ENCODE measurements around the gene NXF1.
A peak's percentile ranks its signal among the peaks of the same experiment; 100 is the strongest.

NXF1 gene

DNA sequence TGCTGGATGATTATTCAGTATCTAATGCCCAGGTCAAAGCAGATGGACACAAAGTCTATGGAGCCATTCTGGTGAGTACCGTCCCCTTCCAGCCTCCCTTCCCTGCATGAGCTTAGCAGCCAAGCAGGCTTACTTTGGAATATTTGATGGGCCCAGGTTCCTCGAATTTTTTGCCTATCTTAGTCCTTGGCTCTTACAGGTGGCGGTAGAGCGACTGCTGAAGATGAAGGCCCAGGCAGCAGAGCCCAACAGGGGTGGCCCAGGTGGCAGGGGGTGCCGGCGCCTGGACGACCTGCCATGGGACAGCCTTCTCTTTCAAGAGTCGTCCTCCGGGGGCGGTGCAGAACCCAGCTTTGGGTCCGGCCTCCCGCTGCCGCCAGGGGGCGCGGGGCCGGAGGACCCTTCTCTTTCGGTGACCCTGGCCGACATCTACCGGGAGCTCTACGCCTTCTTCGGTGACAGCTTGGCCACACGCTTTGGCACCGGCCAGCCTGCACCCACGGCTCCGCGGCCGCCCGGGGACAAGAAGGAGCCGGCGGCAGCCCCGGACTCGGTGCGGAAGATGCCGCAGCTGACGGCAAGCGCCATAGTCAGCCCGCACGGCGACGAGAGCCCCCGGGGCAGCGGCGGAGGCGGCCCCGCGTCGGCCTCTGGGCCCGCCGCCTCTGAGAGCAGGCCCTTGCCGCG, 18.8 kb downstream of the NXF1 start:
- H2BK5ac ChIP-seq (ENCODE audit: low read depth, low read length, poor library complexity, severe bottlenecking), result peak overlapping the region; percentile 40
- no peak overlapping the region for H2BK12ac ChIP-seq (ENCODE audit: low read length in 2 of 2)
- H3K23ac ChIP-seq (ENCODE audit: low read length in 2 of 2), result no peak overlapping the region
- peak; percentile 88 for DNase-seq
- peak overlapping the region; percentile 52 for H3K27ac ChIP-seq (ENCODE audit: low read length, poor library complexity, severe bottlenecking)
- no peaks in the 10 kb centered on the region for H3K9me3 ChIP-seq (ENCODE audit: control insufficient read depth, low read length)
- H2BK15ac ChIP-seq (ENCODE audit: low read depth, poor library complexity, severe bottlenecking), result peak overlapping the region; percentile 89
- H2AFZ ChIP-seq (ENCODE audit: low read depth, low read length), result peak overlapping the region; percentile 83
- H3K4ac ChIP-seq (ENCODE audit: low read depth in 1 of 2, low read length in 2 of 2), result peak overlapping the region in 1 of 2 experiments; percentile 69
- peaks cover 38 to 48% of the 10 kb centered on the region in 2 experiments for H3K36me3 ChIP-seq (ENCODE audit: control insufficient read depth in 1 of 2, insufficient read depth in 2 of 2, low read depth in 1 of 2, low read length in 2 of 2)
- H3K27me3 ChIP-seq (ENCODE audit: control insufficient read depth in 1 of 2, insufficient read depth in 1 of 2, low read length in 2 of 2), result no peaks in the 10 kb centered on the region
- peak overlapping the region; percentile 59 for H4K8ac ChIP-seq (ENCODE audit: low read length)
- 3% methylated on average over 43 of the region's 51 CpGs for WGBS
- H3K4me2 ChIP-seq (ENCODE audit: low read length, poor library complexity, severe bottlenecking), result peak overlapping the region; percentile 99
- H3K4me3 ChIP-seq (ENCODE audit: insufficient read depth in 1 of 2, low read depth in 1 of 2, low read length in 2 of 2), result peak overlapping the region; percentile 90 to 92
- peaks cover 16% of the 10 kb centered on the region for H3K4me1 ChIP-seq (ENCODE audit: control insufficient read depth, insufficient read depth, low read depth, low read length)
- no peak overlapping the region for H2AK5ac ChIP-seq (ENCODE audit: low read length, severe bottlenecking)
- H3K9ac ChIP-seq (ENCODE audit: low read length), result peak overlapping the region; percentile 91
- H3K79me1 ChIP-seq (replicated peaks; ENCODE audit: low read length, poor library complexity, severe bottlenecking), result peaks cover 10% of the 10 kb centered on the region
- no peak overlapping the region for H3K14ac ChIP-seq (ENCODE audit: low read length in 2 of 2)
- H2BK120ac ChIP-seq (ENCODE audit: low read depth, low read length), result peak overlapping the region; percentile 55
- peak overlapping the region; percentile 75 to 86 for H3K18ac ChIP-seq (ENCODE audit: low read depth in 1 of 2, low read length in 2 of 2)
- peak overlapping the region; percentile 31 for H4K91ac ChIP-seq (ENCODE audit: low read length)

DNA sequence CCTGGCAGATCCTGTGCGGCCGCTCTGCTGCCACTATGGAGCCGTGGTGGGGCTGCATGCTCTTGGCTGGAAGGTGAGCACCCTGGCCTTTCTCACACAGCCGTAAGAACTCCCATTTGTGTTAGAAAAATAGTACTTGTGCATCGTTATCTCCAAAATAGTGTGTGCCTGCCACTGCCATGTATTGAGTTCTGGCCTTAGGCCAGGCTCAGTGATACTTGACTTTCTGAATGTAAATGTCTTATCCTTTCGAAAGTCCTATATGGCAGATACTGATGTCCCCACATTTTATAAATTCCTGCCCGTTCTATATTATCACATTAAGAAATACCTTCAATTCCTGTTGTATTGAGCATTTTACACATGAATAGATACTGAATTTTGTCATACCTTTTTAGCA, 22.5 kb downstream of the NXF1 start:
- Histone ChIP-seq H3K9ac (ENCODE audit: low read length) (no peak overlapping the region), H3K36me3 (ENCODE audit: control insufficient read depth in 1 of 2, insufficient read depth in 2 of 2, low read depth in 1 of 2, low read length in 2 of 2) (peaks cover 34 to 45% of the 10 kb centered on the region in 2 experiments), H3K14ac (ENCODE audit: low read length in 2 of 2) (no peak overlapping the region), H3K27ac (ENCODE audit: low read length, poor library complexity, severe bottlenecking) (no peak overlapping the region), H3K9me3 (ENCODE audit: control insufficient read depth, low read length) (no peaks in the 10 kb centered on the region), H2BK5ac (ENCODE audit: low read depth, low read length, poor library complexity, severe bottlenecking) (no peak overlapping the region), H2BK15ac (ENCODE audit: low read depth, poor library complexity, severe bottlenecking) (no peak overlapping the region), H3K4ac (ENCODE audit: low read depth in 1 of 2, low read length in 2 of 2) (no peak overlapping the region), H2AFZ (ENCODE audit: low read depth, low read length) (no peak overlapping the region), H3K4me2 (ENCODE audit: low read length, poor library complexity, severe bottlenecking) (no peak overlapping the region), H3K18ac (ENCODE audit: low read depth in 1 of 2, low read length in 2 of 2) (no peak overlapping the region), H3K23ac (ENCODE audit: low read length in 2 of 2) (no peak overlapping the region), H3K4me3 (ENCODE audit: insufficient read depth in 1 of 2, low read depth in 1 of 2, low read length in 2 of 2) (no peak overlapping the region), H3K4me1 (ENCODE audit: control insufficient read depth, insufficient read depth, low read depth, low read length) (peaks cover 4% of the 10 kb centered on the region), H2BK120ac (ENCODE audit: low read depth, low read length) (no peak overlapping the region), H3K79me1 (replicated peaks; ENCODE audit: low read length, poor library complexity, severe bottlenecking) (peaks cover 15% of the 10 kb centered on the region), H4K8ac (ENCODE audit: low read length) (no peak overlapping the region), H3K27me3 (ENCODE audit: control insufficient read depth in 1 of 2, insufficient read depth in 1 of 2, low read length in 2 of 2) (no peaks in the 10 kb centered on the region), H2AK5ac (ENCODE audit: low read length, severe bottlenecking) (no peak overlapping the region), H2BK12ac (ENCODE audit: low read length in 2 of 2) (no peak overlapping the region), H4K91ac (ENCODE audit: low read length) (no peak overlapping the region)
- no peak for DNase-seq
- WGBS, result 94% methylated on average over 6 of the region's 7 CpGs

DNA sequence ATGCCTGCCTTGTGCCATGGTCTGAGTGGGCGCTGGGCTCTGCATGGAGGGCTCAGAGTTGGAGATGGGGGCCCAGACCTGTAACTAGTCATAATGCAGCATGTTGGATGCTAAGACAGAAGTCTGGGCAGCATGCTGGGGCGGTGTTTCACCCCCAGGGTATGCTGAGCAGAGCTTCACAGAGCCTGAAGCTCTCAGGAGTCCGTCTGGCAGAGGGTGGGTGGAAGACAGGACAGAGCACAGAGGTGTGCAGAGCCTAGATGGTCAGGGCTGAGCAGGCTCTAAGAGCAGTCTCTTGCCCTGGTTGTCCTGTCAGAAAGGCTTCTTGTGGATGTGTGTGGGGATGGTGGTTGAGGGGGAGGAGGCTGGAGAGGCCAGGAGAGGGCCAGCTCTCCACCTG, 26.8 kb downstream of the NXF1 start:
- DNase-seq, result no peak
- Histone ChIP-seq H3K14ac (ENCODE audit: low read length in 2 of 2) (no peak overlapping the region), H2BK5ac (ENCODE audit: low read depth, low read length, poor library complexity, severe bottlenecking) (no peak overlapping the region), H3K4me2 (ENCODE audit: low read length, poor library complexity, severe bottlenecking) (no peak overlapping the region), H3K79me1 (replicated peaks; ENCODE audit: low read length, poor library complexity, severe bottlenecking) (peaks cover 32% of the 10 kb centered on the region), H3K18ac (ENCODE audit: low read depth in 1 of 2, low read length in 2 of 2) (no peak overlapping the region), H2BK15ac (ENCODE audit: low read depth, poor library complexity, severe bottlenecking) (no peak overlapping the region), H3K36me3 (ENCODE audit: control insufficient read depth in 1 of 2, insufficient read depth in 2 of 2, low read depth in 1 of 2, low read length in 2 of 2) (peaks cover 55 to 67% of the 10 kb centered on the region in 2 experiments), H3K27me3 (ENCODE audit: control insufficient read depth in 1 of 2, insufficient read depth in 1 of 2, low read length in 2 of 2) (no peaks in the 10 kb centered on the region), H2AK5ac (ENCODE audit: low read length, severe bottlenecking) (no peak overlapping the region), H3K23ac (ENCODE audit: low read length in 2 of 2) (no peak overlapping the region), H3K4me3 (ENCODE audit: insufficient read depth in 1 of 2, low read depth in 1 of 2, low read length in 2 of 2) (no peak overlapping the region), H2BK120ac (ENCODE audit: low read depth, low read length) (no peak overlapping the region), H2BK12ac (ENCODE audit: low read length in 2 of 2) (no peak overlapping the region), H4K91ac (ENCODE audit: low read length) (no peak overlapping the region), H3K27ac (ENCODE audit: low read length, poor library complexity, severe bottlenecking) (no peak overlapping the region), H3K4me1 (ENCODE audit: control insufficient read depth, insufficient read depth, low read depth, low read length) (no peaks in the 10 kb centered on the region), H3K4ac (ENCODE audit: low read depth in 1 of 2, low read length in 2 of 2) (no peak overlapping the region), H3K9me3 (ENCODE audit: control insufficient read depth, low read length) (no peaks in the 10 kb centered on the region), H4K8ac (ENCODE audit: low read length) (no peak overlapping the region), H3K9ac (ENCODE audit: low read length) (no peak overlapping the region), H2AFZ (ENCODE audit: low read depth, low read length) (no peak overlapping the region)
- 94% methylated on average over 3 of the region's 3 CpGs for WGBS

- H2BK120ac ChIP-seq (ENCODE audit: low read depth, low read length), result no peak overlapping the region
- H3K18ac ChIP-seq (ENCODE audit: low read depth in 1 of 2, low read length in 2 of 2), result no peak overlapping the region
- H3K27ac ChIP-seq (ENCODE audit: low read length, poor library complexity, severe bottlenecking), result no peak overlapping the region
- H3K27me3 ChIP-seq (ENCODE audit: control insufficient read depth in 1 of 2, insufficient read depth in 1 of 2, low read length in 2 of 2), result no peaks in the 10 kb centered on the region
- no peak overlapping the region for H4K8ac ChIP-seq (ENCODE audit: low read length)
- peaks cover 30% of the 10 kb centered on the region for H3K79me1 ChIP-seq (replicated peaks; ENCODE audit: low read length, poor library complexity, severe bottlenecking)
- DNase-seq, result no peak
- WGBS, result 95% methylated on average over 2 of the region's 2 CpGs
- H3K4ac ChIP-seq (ENCODE audit: low read depth in 1 of 2, low read length in 2 of 2), result no peak overlapping the region
- H3K9ac ChIP-seq (ENCODE audit: low read length), result no peak overlapping the region
- no peak overlapping the region for H4K91ac ChIP-seq (ENCODE audit: low read length)
- H3K36me3 ChIP-seq (ENCODE audit: control insufficient read depth in 1 of 2, insufficient read depth in 2 of 2, low read depth in 1 of 2, low read length in 2 of 2), result peaks cover 51 to 60% of the 10 kb centered on the region in 2 experiments
- no peaks in the 10 kb centered on the region for H3K9me3 ChIP-seq (ENCODE audit: control insufficient read depth, low read length)
- H2BK5ac ChIP-seq (ENCODE audit: low read depth, low read length, poor library complexity, severe bottlenecking), result no peak overlapping the region
- no peak overlapping the region for H2BK12ac ChIP-seq (ENCODE audit: low read length in 2 of 2)
- no peak overlapping the region for H3K23ac ChIP-seq (ENCODE audit: low read length in 2 of 2)
- no peaks in the 10 kb centered on the region for H3K4me1 ChIP-seq (ENCODE audit: control insufficient read depth, insufficient read depth, low read depth, low read length)
- no peak overlapping the region for H2AK5ac ChIP-seq (ENCODE audit: low read length, severe bottlenecking)
- H3K4me3 ChIP-seq (ENCODE audit: insufficient read depth in 1 of 2, low read depth in 1 of 2, low read length in 2 of 2), result no peak overlapping the region
- H3K4me2 ChIP-seq (ENCODE audit: low read length, poor library complexity, severe bottlenecking), result no peak overlapping the region
- H2AFZ ChIP-seq (ENCODE audit: low read depth, low read length), result no peak overlapping the region
- no peak overlapping the region for H3K14ac ChIP-seq (ENCODE audit: low read length in 2 of 2)
- no peak overlapping the region for H2BK15ac ChIP-seq (ENCODE audit: low read depth, poor library complexity, severe bottlenecking)
Measured at GRCh38 chr11:62777389-62777788, 27.9 kb downstream of the NXF1 start.
